Cerebellar nuclear complex (tissue), 1 donor: ENCODE measurements around the gene PDCD11.
A peak's percentile ranks its signal among the peaks of the same experiment; 100 is the strongest.
"Not testable (repeated sequence)": the region's sequence is repeated elsewhere in the genome, so short reads cannot be mapped to it uniquely, and the experiment has no call there.

Experiments used
- DNase-seq, 2 experiments: peaks; one replicate each; lab custom pipeline; 2025; lab: John Stamatoyannopoulos, UW

The PDCD11 gene

DNA sequence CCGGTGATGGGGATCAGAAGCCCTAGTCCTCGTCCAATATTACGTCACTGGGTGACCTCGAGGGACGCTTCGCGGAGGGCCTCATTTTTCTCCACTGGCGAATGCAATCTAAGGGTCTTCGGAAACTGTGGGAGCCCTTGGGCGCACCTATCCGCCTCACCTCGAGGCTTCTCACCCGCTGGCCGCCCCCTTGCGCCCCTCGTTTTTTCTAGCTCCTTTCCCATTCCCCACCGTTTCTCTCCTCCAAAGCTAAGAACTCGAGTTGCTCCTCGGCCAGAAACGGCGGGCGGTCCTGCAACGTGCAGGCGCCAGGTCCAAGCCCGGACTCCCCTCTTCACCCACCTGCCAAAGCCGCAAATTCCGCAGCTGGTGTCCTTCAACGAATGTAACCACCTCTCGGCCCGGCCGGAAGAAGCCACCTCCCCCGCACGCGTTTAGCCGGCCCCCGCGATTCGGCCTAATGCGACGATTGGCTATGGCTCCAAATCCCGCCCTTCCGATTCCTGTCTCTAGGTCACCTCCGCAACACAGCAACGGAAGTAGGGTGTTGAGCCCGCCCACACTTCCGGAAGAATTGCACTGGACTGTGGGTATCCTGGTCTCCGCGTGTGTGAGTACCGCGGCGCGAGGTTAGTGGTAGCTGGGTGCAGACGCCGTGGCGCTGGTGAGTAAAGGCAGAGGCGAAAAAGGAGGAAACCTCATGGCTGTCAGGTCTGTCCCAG, at the start of gene PDCD11, which contains the start of gene ATP5MK:
TSS of gene PDCD11 (plus strand) at position 560 of the 722 bp plus-strand sequence. CDS start 1,801 bp downstream, outside the sequence.
TSS of gene ATP5MK (minus strand) at position 409 of the 722 bp plus-strand sequence. CDS start 4,018 bp downstream, outside the sequence.
- peak; percentile 93 to 98 for DNase-seq

- DNase-seq, result no peak
These were observed 46.3 kb upstream of the PDCD11 start for GRCh38 chr10:103350175-103350516.

- DNase-seq, result peak; percentile 9 to 68
These were observed 45.7 kb upstream of the PDCD11 start, which contains the start of gene PCGF6 for GRCh38 chr10:103350517-103351260. Gene PCGF6, minus strand, starts transcription at chr10:103351140. Its CDS starts 74 bp downstream, at chr10:103351066.

GRCh38 chr10:103353281-103353680, 43.1 kb upstream of the PDCD11 start:
- no peak for DNase-seq

DNA sequence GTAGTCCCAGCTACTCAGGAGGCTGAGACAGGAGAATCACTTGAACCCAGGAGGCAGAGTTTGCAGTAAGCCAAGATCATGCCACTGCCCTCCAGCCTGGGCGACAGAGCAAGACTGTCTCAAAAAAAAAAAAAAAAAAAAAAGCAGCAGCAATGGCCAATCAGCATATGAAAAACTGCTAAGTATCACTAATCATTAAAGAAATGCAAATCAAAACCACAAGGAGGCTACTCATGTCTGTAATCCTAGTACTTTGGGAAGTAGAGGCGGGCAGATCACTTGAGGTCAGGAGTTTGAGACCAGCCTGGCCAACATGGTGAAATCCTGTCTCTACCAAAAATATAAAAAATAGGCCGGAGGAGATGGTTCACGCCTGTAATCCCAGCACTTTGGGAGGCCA, 41.9 kb upstream of the PDCD11 start:
- not testable (repeated sequence) for DNase-seq

DNA sequence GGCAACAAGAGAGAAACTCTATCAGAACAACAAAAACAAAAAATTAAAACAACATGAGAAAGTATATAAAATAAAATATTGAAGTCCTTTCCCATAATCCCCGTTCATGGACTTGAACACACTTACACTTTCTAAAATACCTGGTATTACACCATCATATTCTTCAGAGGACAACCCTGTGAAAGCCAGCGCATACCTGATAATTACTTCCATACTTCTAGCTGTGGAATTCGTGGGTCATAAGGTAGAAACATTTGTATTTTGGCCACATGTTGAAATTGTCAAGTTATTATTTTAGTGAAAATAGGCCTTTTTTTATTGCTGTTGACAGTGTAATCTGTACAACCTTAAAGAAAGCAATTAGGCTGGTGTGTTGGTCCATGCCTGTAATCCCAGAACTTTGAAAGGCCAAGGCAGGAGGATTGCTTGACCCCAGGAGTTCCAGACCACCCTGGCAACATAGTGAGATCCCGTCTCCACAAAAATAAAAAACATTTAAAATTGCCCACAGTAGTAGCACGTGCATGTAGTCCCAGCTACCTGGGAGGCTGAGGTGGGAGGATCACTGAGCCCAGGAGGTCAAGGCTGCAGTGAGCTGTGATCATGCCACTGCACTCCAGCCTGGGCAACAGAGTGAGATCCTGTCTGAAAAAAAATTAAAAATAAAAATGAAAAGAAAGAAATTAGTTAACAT, 40.4 kb upstream of the PDCD11 start:
- DNase-seq, result no peak

GRCh38 chr10:103359493-103359892, 36.9 kb upstream of the PDCD11 start:
- DNase-seq, result not testable (repeated sequence)

GRCh38 chr10:103360791-103361190, 35.6 kb upstream of the PDCD11 start:
- not testable (repeated sequence) for DNase-seq

GRCh38 chr10:103367379-103367781, 29.0 kb upstream of the PDCD11 start:
- DNase-seq, result no peak

GRCh38 chr10:103367782-103368518, 28.5 kb upstream of the PDCD11 start, which contains the start of gene TAF5:
Gene TAF5, plus strand, starts transcription at chr10:103367976. Its CDS starts 14 bp downstream, at chr10:103367990.
- DNase-seq, result peak; percentile 81 to 88

GRCh38 chr10:103373544-103373943, 22.9 kb upstream of the PDCD11 start:
- no peak for DNase-seq

- DNase-seq, result no peak
These were observed 22.2 kb upstream of the PDCD11 start for GRCh38 chr10:103374263-103374662.

DNA sequence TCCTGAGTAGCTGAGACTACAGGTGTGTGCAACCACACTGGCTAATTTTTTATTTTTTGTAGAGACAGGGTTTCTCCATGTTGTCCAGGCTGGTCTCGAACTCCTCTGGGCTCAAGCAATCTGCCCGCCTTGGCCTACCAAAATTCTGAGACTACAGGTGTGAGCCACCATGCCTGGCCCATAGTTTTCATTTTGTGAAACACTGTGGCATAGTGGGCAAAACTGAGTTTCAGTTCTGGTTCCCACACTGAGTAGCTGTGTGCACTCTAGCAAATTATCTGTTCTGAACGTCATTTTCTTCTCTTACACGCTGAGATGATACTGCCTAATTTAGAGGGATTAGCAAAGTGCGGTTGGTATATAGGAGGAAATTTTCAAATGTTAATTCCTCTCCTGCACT, 13.7 kb upstream of the PDCD11 start:
- DNase-seq, result no peak

DNA sequence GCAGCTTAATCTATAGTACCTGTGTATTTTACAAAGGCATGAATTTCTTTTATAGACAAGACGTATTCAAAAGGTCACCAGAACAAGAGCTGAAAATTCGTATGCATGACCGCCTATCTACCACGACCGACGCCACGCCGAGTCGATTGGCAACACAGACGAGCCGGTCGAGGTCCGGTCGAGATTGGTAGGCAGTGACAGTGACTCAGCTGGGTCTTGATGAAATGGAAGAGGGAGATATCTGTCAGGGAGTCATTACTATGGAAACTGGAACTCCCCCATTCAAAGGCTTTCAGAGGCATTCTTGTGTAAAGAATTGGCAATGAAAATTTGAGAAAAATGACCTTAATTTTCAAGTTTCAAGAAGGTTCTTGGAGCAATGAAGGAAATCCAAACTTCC, 2.2 kb upstream of the PDCD11 start:
- DNase-seq, result no peak

DNA sequence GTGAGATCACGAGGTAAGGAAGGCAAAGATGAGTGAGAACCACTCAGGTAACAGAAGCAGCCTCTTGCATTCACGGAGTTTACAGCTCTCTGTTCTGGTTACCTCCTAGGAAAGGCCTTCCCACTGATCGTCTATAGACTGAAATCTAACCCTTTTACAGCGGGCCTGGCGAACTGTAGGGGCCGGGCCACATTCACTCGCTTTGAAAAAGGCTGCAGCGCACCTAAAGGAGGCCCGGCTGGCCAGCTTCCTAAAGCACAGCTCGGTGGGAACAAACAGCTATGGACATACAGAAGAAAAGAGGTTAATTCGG, 716 bp upstream of the PDCD11 start:
- no peak for DNase-seq

DNA sequence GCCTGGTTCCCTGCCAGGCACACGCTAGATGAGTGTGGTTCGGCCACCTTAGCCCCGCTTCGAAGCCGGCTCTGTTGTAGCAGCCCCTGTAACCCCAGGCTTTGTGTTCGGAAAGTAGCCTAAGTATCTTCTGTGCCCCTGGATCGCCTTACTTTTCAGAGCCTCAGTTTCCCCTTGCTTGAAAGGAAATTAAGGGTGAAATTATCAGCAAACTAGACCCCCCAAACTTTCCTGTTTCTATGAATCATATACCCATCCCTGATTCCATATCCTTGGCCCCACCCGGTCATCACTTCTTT, 312 bp downstream of the PDCD11 start:
- DNase-seq, result no peak

GRCh38 chr10:103397191-103397825, 882 bp downstream of the PDCD11 start:
- no peak for DNase-seq

DNA sequence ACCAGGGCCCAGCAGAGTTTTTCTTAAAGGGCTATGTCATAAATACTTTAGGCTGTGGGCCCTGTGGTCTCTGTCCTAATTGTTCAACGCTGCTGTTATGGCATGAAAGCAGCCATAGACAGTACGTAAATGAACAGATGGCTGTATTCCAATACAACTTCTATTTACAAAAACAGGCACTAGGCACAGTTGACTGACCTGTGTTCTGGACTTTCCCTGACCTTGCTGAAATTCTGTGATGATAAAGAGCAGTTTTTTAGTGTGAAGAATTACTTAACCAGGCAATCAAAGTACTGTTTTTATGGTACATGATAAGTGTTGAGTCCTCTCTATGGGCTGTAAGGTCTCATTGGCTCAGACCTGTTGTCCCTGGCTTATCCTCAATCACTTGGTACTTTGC, 17.1 kb downstream of the PDCD11 start:
- no peak for DNase-seq

DNA sequence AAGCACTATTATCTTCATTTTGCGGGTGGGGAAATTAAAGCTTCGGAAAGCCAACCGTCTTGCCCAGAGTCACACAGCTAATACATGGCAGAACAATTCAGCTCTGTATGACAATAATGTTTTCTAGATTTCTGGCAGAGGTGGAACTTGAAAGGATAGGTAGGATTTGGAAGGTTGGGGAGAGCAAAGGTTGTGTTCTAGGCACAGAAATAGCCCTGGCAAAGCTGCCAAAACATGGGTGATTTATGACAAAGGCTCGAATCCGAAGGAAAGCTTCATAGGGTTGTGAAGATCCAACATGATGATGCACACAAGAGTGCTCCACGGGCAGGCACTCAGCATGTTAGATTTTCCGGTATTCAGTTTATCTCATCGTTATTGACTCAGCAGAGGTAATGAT, 19.2 kb downstream of the PDCD11 start:
- DNase-seq, result no peak

DNA sequence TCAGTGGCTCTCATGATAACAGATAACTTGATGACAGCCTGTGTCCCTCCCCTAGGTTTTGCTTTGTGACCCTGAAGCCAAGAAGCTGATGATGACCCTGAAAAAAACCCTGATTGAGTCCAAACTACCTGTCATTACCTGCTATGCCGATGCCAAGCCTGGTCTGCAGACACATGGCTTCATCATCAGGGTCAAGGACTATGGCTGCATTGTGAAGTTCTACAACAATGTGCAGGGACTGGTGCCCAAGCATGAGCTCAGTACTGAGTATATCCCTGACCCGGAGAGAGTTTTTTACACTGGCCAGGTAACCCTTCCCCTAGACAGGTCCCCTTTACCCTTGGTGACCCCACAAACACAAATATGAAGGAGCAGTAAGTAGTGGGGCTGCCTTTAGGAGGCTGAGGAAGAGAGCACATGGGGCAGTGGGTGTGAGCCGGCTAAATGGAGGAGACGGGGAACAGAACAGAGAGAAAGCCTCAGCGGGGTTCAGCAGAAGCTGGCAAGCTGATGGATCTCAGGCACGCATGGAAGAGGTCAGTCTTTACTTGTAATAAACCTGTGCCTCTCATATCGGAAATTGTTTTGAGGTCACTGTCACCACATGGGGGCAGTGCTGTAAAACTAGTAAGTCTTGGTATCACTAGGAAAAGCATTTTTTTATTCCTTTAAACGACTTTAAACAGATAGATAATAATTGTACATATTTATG, 20.2 kb downstream of the PDCD11 start:
- DNase-seq, result peak in 1 of 2 experiments; percentile 42

- not testable (repeated sequence) for DNase-seq
These were observed 20.7 kb downstream of the PDCD11 start for GRCh38 chr10:103417148-103417469.
